Tibial nerve (tissue), 3 donors: Measurements from ENCODE around the gene TLDC2.

Experiments
- EP300 ChIP-seq, 2 donors: sonication (generic); formaldehyde crosslinking; IDR thresholded peaks; one replicate each; pipeline ENCODE4 v1.6.1; 2017; ENCODE audit warnings: antibody characterized with exemption in 2 of 2, mild to moderate bottlenecking in 1 of 2
- POLR2A ChIP-seq, 2 donors: fragments of 450-650 bp; IDR thresholded peaks; one replicate each; pipeline ENCODE4 v1.6.1; 2017; ENCODE audit warnings: antibody characterized with exemption in 2 of 2, mild to moderate bottlenecking in 2 of 2, moderate library complexity in 2 of 2

DNA sequence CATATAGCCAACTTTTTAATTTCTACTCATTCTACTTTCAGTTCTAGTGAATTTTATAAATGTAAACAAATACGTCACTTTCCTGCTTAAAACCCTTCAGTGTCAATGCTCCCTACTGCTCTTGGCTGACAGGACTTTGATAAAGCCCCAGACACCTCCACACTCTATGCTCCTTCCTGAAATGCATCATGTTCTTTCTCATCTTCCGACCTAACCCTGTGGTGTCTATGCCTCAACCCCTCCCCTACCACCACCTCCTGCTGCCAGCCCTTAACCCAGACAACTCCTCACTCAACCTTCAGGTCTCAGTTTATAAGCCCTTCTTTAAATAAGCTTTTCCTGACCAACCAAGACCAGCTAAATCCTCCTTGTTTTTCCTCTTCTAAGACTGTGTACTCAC is 19.1 kb downstream of the TLDC2 start:
- TF ChIP-seq EP300 (IDR thresholded peaks at IDR 0.05), result no peak
- no peak for TF ChIP-seq POLR2A (IDR thresholded peaks at IDR 0.05)
